ENCODE data around the gene DDX56.

Gene DDX56

DNA sequence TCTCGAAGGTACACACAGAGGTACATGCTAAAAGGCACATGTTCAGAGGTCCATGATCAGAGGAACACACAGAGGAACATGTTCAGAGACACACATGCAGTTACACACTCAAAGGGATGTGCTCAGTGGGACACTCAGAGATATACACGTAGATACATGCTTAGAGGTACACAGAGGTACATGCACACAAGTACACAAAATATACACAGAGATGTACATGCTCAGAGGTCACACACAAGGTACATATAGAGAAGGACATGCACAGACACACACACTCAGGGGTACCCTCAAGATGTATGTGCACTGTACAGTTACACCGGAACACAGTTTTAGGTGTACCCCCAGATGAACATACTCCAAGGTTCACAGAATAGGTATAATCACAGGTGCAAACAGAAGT, 51.4 kb downstream of the DDX56 start:
- no peak overlapping the region for H3K4me3 ChIP-seq (replicated peaks; ENCODE audit: low read depth, low read length)
- no peak for DNase-seq (ENCODE audit: low read depth)
- TF ChIP-seq CTCF (IDR thresholded peaks at IDR 0.05; ENCODE audit: low read length, missing control alignments): no peak

DNA sequence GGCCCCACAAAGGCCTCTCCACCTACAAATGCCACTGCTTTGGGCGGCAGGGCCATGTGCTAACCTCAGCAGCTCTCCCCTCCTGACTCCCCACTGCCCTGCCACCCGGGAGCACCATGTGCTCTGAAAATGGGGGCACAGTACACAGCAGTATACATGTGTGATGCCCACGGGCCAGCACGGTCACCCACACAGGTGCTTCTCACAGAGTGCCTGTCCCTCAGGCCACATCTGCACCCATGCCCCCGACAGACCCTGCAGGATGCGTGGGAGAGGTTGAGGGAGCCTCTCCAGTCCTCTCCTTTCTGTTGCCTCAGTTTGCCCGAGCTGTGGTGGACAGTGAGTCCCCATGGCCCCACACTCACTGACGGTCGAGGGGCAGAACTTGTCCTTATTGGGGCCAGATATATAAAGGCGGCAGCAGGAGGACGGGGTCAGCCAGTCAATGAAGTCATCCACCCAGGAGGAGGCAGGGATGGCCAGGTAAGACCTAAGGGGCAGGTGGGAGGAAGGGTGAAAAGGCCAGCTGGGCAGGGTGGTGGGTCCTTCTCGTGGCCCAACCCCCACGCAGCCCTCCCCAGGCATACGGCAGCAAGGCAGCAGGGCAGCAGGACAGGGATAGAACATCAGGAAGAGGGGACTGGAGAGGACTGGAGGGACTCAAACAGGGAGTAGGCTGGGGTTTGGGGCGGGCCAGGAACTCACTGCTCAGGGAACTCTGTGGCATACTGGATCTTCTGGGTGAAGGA, 52.2 kb downstream of the DDX56 start:
- no peak overlapping the region for H3K4me3 ChIP-seq (replicated peaks; ENCODE audit: low read depth, low read length)
- DNase-seq (ENCODE audit: low read depth): no peak
- TF ChIP-seq CTCF (IDR thresholded peaks at IDR 0.05; ENCODE audit: low read length, missing control alignments): no peak

GRCh38 chr7:44520574-44520973, 53.1 kb downstream of the DDX56 start:
- no peak overlapping the region for H3K4me3 ChIP-seq (replicated peaks; ENCODE audit: low read depth, low read length)
- no peak for TF ChIP-seq CTCF (IDR thresholded peaks at IDR 0.05; ENCODE audit: low read length, missing control alignments)
- DNase-seq (ENCODE audit: low read depth): no peak

GRCh38 chr7:44519546-44519945, 54.2 kb downstream of the DDX56 start:
- TF ChIP-seq CTCF (IDR thresholded peaks at IDR 0.05; ENCODE audit: low read length, missing control alignments): no peak
- H3K4me3 ChIP-seq (replicated peaks; ENCODE audit: low read depth, low read length): no peak overlapping the region
- DNase-seq (ENCODE audit: low read depth): no peak

GRCh38 chr7:44518761-44519160, 54.9 kb downstream of the DDX56 start:
- no peak overlapping the region for H3K4me3 ChIP-seq (replicated peaks; ENCODE audit: low read depth, low read length)
- no peak for TF ChIP-seq CTCF (IDR thresholded peaks at IDR 0.05; ENCODE audit: low read length, missing control alignments)
- DNase-seq (ENCODE audit: low read depth): no peak

- DNase-seq (ENCODE audit: low read depth): no peak
- TF ChIP-seq CTCF (IDR thresholded peaks at IDR 0.05; ENCODE audit: low read length, missing control alignments): no peak
- no peak overlapping the region for H3K4me3 ChIP-seq (replicated peaks; ENCODE audit: low read depth, low read length)
Observed at GRCh38 chr7:44517175-44517574, 56.5 kb downstream of the DDX56 start.
